GM12864 (cell line): ENCODE measurements around the gene INSC.
A peak's percentile ranks its signal among the peaks of the same experiment; 100 is the strongest.

Experiments
- DNase-seq: peaks from one replicate; pipeline ENCODE4 v3.0.0-alpha.2; 2011; ENCODE audit warnings: low read depth
- H3K4me3 ChIP-seq: 2 replicates; pipeline ENCODE4 v1.5.1; 2011; ENCODE audit warnings: mild to moderate bottlenecking, low read depth, low read length, control low read depth
- TF ChIP-seq, protein P1 (sequence below): IDR thresholded peaks from 2 replicates; pipeline ENCODE4 v1.5.1; 2011; ENCODE audit warnings: low read depth, mild to moderate bottlenecking, moderate library complexity, low read length, control low read depth, inconsistent platforms; ENCODE audit errors: missing control alignments

The INSC gene

DNA sequence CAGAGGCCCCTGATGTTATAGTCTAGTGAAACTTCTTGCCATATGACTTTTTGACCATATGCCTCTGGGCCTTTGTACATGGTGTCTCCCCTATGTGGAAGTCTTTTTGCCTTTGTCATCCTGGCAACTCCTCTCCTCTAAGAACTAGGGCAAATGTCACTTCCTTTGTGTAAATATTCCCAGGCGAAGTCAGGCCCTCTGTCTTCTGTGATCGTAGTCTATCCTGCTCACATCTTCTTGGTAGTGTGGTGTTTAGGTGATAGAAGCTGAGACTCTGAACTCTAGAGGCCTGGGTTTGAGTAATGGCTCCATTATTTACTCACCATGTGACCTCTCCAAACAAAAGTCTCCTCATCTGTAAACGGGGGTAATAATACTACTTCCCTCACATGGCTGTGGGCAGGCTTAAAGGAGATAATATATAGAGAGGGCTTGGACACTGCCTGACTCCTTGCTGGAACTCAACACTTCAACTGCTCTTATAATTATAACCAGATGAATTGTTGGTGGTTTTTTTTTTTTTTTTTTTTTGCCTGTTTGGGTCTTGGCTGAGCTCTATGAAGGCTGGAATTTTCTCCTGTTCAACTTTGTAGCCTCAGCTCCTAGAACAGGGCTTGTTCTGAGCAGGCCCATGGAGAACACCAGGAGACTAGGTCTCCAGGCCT is 43.8 kb downstream of the INSC start:
- DNase-seq: no peak
- no peak overlapping the region for H3K4me3 ChIP-seq
- TF ChIP-seq, protein P1, sequence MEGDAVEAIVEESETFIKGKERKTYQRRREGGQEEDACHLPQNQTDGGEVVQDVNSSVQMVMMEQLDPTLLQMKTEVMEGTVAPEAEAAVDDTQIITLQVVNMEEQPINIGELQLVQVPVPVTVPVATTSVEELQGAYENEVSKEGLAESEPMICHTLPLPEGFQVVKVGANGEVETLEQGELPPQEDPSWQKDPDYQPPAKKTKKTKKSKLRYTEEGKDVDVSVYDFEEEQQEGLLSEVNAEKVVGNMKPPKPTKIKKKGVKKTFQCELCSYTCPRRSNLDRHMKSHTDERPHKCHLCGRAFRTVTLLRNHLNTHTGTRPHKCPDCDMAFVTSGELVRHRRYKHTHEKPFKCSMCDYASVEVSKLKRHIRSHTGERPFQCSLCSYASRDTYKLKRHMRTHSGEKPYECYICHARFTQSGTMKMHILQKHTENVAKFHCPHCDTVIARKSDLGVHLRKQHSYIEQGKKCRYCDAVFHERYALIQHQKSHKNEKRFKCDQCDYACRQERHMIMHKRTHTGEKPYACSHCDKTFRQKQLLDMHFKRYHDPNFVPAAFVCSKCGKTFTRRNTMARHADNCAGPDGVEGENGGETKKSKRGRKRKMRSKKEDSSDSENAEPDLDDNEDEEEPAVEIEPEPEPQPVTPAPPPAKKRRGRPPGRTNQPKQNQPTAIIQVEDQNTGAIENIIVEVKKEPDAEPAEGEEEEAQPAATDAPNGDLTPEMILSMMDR: no peak

DNA sequence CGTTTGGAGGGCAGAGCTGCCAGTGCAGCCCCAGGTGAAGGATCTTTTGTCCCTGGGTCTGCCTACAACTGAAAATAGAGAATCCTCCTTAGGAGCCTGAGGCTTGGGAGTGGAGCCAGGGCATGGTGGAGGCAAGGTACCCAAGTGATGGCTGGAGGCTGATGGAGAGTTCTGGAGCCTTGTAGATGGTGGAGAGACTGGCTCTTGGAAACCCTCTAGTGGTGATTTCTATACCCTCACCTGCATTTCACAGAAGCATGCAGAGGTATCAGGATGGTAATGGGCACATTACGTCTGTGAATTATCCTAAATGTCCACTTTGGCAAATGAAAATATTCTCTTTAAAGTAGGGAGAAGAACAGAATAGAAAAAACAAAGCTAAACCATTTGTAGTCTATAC is 44.4 kb downstream of the INSC start:
- TF ChIP-seq, protein P1: peak; percentile 77
- no peak for DNase-seq
- H3K4me3 ChIP-seq: no peak overlapping the region

DNA sequence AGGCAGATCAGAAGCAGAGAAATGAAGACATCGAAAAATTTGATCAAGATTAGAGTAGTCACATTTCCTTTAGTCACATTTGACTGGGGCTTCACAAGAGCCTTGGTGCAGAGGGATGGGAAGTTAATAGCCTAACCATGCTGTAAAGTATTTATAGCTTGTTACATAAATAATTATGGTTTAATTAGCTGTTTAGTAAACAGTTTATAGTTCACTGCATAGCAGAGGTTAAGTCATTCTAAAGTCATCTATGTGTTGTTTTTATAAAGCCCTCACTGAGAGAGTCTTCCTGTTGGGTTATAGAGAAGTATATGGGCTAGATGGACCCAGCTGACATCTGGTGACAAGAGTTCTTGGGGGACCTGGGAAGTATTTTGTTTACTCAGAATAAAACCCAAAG is 47.1 kb downstream of the INSC start:
- TF ChIP-seq, protein P1: no peak
- DNase-seq: no peak
- no peak overlapping the region for H3K4me3 ChIP-seq

DNA sequence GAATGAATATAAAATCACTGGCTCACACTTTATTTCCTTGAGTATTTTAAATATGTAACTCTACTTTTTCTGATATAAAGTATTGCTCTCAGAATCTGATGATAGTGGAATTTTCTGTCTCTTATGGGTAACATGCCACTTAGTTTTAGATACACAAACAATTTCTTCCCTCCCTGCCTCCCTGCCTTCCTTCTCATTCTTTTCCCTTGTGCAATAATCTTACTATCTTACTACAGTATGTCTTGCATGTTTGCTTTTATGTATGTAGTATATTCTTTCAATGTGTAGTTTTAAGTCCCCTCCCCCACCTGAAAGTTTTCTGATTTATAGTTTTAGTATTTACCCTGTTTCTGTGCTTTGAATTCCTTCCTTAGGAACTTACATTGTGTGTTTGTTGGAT is 48.4 kb downstream of the INSC start:
- no peak for DNase-seq
- H3K4me3 ChIP-seq: no peak overlapping the region
- TF ChIP-seq, protein P1: no peak

DNA sequence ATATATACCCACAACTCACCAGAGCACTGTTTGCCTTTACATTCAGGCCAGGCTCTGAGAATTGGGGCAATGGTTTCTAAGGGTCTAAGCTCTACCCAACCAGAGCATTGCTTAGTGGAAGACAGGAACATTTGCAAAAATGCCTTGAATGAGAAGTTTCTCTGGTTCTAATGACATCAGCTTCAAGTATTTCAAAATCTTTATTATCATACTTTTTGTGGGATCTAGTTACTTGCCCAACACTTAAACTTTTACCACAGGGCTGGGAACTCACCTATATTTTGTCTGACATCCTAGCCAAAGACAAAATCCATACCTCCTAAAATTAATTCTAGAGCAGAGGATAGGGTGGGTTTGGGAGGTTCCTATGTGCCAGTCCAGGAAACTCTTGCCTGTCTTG is 51.5 kb downstream of the INSC start:
- TF ChIP-seq, protein P1: no peak
- H3K4me3 ChIP-seq: no peak overlapping the region

DNA sequence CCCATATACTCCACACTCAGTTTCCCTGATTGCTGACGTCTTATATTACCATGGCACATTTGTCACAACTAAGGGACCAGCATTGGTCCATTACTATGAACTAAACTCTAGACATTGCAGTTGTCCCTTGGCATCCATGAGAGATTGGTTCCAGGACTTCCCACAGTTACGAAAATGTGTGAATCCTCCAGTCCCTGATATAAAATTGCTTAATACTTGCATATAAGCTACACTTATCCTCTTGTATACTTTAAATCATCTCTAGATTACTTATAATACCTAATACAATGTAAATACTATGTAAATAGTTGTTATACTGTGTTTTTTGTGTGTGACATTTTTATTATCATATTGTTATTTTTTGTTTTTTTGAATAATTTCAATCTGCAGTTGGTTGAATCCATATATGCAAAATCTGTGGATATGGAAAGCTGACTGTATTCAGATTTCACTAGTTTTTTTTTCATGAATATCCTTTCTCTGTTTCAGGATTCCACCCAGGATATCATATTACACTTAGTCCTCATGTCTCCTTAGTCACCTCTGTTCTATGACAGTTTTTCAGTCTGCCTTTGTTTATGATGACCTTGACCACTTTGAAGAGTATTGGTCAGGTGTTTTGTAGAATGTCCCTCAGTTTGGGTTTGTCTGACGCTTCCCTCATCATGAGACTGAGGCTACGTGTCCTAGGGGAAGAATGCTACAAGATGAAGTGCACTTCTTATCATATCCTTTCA is 55.3 kb downstream of the INSC start:
- no peak for DNase-seq
- TF ChIP-seq, protein P1: no peak
- no peak overlapping the region for H3K4me3 ChIP-seq

More for the DNA sequence above, 51.5 kb downstream of the INSC start:
- no peak for DNase-seq
